Cardiac fibroblast (primary cell): Measurements from ENCODE around the gene KIF23.
"Not testable (repeated sequence)": the region's sequence is repeated elsewhere in the genome, so short reads cannot be mapped to it uniquely, and the experiment has no call there.

Experiments used
- DNase-seq, 2 donors: peaks; one replicate each; pipeline versions ENCODE4 v3.0.0 to v3.0.0-alpha.2; 2010; ENCODE audit warnings: low read depth in 2 of 2
- H3K4me3 ChIP-seq, 2 donors: replicated peaks in 1 of 2; 1 replicate in 1 of 2; 2 replicates in 1 of 2; pipeline ENCODE4 v1.5.1; 2011; ENCODE audit warnings: low read depth in 2 of 2, low read length in 2 of 2, mild to moderate bottlenecking in 2 of 2, moderate library complexity in 1 of 2
- TF ChIP-seq, protein P1 (sequence below): IDR thresholded peaks from one replicate; pipeline ENCODE4 v1.5.1; 2011; ENCODE audit warnings: low read depth, mild to moderate bottlenecking, low read length, inconsistent platforms

Gene KIF23

DNA sequence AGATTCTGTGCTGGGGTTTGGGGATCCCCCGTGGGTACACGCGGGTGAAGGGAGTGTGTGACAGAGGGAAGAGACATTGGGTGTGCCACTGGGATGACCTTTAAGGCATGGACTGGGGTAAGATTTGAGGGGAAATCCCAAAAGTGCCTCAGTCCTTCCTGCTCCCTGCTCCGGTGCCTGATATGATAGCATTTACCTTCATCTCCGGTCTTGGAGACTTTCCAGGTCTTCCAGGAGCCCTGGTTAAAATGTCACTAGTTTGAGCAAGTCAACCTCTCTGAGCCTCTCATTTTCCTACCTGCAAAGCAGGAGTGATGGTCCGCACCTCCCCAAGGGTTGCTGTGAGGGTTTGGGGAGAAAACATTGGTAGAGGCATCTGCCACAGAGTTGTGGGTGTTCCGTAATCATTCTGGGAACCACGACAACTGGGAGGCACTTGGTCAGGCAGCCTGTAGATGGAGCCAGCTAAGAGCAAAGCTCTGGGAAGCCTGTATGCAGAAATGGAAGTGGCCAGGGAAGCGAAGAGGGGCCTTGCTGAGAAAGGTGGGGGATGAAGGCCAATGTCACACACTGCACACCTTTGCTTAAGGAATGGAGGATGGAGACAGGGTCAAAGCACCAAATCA is 33.9 kb upstream of the KIF23 start:
- TF ChIP-seq, protein P1, sequence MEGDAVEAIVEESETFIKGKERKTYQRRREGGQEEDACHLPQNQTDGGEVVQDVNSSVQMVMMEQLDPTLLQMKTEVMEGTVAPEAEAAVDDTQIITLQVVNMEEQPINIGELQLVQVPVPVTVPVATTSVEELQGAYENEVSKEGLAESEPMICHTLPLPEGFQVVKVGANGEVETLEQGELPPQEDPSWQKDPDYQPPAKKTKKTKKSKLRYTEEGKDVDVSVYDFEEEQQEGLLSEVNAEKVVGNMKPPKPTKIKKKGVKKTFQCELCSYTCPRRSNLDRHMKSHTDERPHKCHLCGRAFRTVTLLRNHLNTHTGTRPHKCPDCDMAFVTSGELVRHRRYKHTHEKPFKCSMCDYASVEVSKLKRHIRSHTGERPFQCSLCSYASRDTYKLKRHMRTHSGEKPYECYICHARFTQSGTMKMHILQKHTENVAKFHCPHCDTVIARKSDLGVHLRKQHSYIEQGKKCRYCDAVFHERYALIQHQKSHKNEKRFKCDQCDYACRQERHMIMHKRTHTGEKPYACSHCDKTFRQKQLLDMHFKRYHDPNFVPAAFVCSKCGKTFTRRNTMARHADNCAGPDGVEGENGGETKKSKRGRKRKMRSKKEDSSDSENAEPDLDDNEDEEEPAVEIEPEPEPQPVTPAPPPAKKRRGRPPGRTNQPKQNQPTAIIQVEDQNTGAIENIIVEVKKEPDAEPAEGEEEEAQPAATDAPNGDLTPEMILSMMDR = peak; percentile 24
- peak; percentile 32 to 33 for DNase-seq
- H3K4me3 ChIP-seq = no peak overlapping the region

GRCh38 chr15:69380726-69381105 is 33.4 kb upstream of the KIF23 start:
- TF ChIP-seq, protein P1 = no peak
- DNase-seq = no peak
- no peak overlapping the region for H3K4me3 ChIP-seq

DNA sequence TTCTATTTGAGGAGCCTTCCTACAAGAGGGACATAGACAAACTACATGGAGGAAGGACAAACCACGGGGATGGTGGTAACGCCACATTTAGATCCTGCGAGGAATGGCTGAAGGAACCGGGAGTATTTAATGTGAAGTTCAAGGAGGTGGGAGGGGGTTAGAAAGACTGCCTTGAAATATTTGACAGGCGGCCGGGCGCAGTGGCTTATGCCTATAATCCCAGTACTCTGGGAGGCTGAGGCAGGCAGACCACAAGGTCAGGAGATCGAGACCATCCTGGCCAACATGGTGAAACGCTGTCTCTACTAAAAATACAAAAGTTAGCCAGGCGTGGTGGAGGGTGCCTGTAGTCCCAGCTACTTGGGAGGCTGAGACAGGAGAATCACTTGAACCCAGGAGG is 32.0 kb upstream of the KIF23 start:
- H3K4me3 ChIP-seq, DNase-seq: not testable (repeated sequence)

DNA sequence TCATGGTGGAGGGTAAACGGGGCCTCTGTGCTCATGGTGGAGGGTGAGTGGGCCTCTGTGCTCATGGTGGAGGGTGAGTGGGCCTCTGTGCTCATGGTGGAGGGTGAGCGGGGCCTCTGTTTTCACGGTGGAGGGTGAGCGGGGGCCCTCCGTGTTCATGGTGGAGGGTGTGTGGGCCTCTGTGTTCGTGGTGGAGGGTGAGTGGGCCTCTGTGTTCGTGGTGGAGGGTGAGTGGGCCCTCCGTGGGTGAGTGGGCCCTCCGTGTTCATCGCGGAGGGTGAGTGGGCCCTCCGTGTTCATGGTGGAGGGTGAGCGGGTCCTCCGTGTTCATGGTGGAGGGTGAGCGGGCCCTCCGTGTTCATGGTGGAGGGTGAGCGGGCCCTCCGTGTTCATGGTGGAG is 30.1 kb upstream of the KIF23 start:
- H3K4me3 ChIP-seq, DNase-seq: not testable (repeated sequence)

- no peak overlapping the region for H3K4me3 ChIP-seq
- DNase-seq = no peak
- TF ChIP-seq, protein P1 = no peak
Observed at GRCh38 chr15:69384626-69385598, 29.2 kb upstream of the KIF23 start.

- no peak overlapping the region for H3K4me3 ChIP-seq
- no peak for DNase-seq
- TF ChIP-seq, protein P1 = no peak
Observed at GRCh38 chr15:69385831-69386230, 28.3 kb upstream of the KIF23 start.

DNA sequence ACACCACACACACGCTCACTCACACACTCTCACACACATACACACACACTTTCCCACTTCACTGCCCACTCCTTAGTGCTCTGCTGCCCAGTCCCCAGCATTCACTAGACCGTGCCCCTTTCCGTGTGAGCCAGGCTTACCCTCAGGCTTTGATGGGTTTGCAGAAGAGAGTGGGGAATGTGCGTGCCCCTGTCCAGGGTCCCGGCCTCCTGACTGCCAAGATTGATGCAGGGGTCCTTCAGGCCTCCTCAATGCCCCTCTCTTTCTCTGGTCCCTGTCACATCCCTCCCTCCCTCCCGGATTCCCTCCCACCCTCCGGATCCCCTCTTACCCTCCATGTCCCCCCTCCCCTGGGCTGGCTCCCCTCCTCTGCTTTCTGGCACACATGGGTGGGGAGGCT is 27.9 kb upstream of the KIF23 start:
- no peak for DNase-seq
- TF ChIP-seq, protein P1 = no peak
- no peak overlapping the region for H3K4me3 ChIP-seq
